Activated CD8-positive, alpha-beta memory T cell treated with anti-CD3 and anti-CD28 coated beads, Interleukin-2, amount 10 ng/mL, durations not matched to agents 7 days and 5 days (primary cell): Measurements from ENCODE around the gene EPHB1. TPM values are rescaled to one million over a fixed set of nuclear protein-coding genes. Genes with fewer than 3 reads are reported as not detected.

ENCODE experiments used
- ATAC-seq: fragments of 150-1000 bp; cut with Tn5 transposase; one replicate; pipeline ENCODE4 v1.10.0; 2021; ENCODE audit warnings: moderate library complexity
- CTCF ChIA-PET: fragments of 350-600 bp; sonication (Branson Sonifier 250); formaldehyde crosslinking; loops from one replicate; lab custom pipeline; 2021; ENCODE audit warnings: antibody characterized with exemption; lab: Charles Lee
- DNase-seq: peaks from one replicate; pipeline ENCODE4 v3.0.0-alpha.2; 2020
- H3K27ac Mint-ChIP-seq: one replicate; pipeline ENCODE4 v1.8.0; 2021; ENCODE audit warnings: mild to moderate bottlenecking, mixed read lengths
- H3K27me3 Mint-ChIP-seq: one replicate; pipeline ENCODE4 v1.8.0; 2021; ENCODE audit warnings: mixed read lengths
- H3K36me3 Mint-ChIP-seq: one replicate; pipeline ENCODE4 v1.8.0; 2021; ENCODE audit warnings: mild to moderate bottlenecking, mixed read lengths
- H3K4me1 Mint-ChIP-seq: one replicate; pipeline ENCODE4 v1.8.0; 2021; ENCODE audit warnings: mixed read lengths
- H3K4me3 Mint-ChIP-seq: one replicate; pipeline ENCODE4 v1.8.0; 2021; ENCODE audit warnings: mild to moderate bottlenecking, moderate library complexity, mixed read lengths
- H3K9me3 Mint-ChIP-seq: one replicate; pipeline ENCODE4 v1.8.0; 2022; ENCODE audit warnings: low read depth, mixed read lengths
- total RNA-seq, 2 experiments: library from RNA; stranded (reverse); gene quantifications; one replicate each; pipeline ENCODE4 v1.2.3, GENCODE V29; 2021

EPHB1 gene
- total RNA-seq, 2 experiments from 2014 or later = 0.35 to 2.2 TPM

- Mint-ChIP-seq H3K27me3 (peaks cover 31% of the 10 kb centered on the region), H3K36me3 (no peaks in the 10 kb centered on the region), H3K4me1 (no peaks in the 10 kb centered on the region), H3K27ac (no peak overlapping the region), H3K9me3 (no peaks in the 10 kb centered on the region), H3K4me3 (no peak overlapping the region)
- DNase-seq (no peak), ATAC-seq (no peak)
- CTCF ChIA-PET = no interaction called here
Measured at GRCh38 chr3:134892326-134892725, 97.3 kb downstream of the EPHB1 start.

GRCh38 chr3:134892761-134893160, 97.7 kb downstream of the EPHB1 start:
- Mint-ChIP-seq H3K9me3 (no peaks in the 10 kb centered on the region), H3K4me1 (no peaks in the 10 kb centered on the region), H3K4me3 (no peak overlapping the region), H3K27me3 (peaks cover 28% of the 10 kb centered on the region), H3K36me3 (no peaks in the 10 kb centered on the region), H3K27ac (no peak overlapping the region)
- ATAC-seq (no peak), DNase-seq (no peak)
- CTCF ChIA-PET = no interaction called here

- H3K27ac Mint-ChIP-seq = no peak overlapping the region
- H3K4me1 Mint-ChIP-seq = no peaks in the 10 kb centered on the region
- CTCF ChIA-PET = no interaction called here
- H3K36me3 Mint-ChIP-seq = no peaks in the 10 kb centered on the region
- peaks cover 35% of the 10 kb centered on the region for H3K27me3 Mint-ChIP-seq
- ATAC-seq = no peak
- H3K4me3 Mint-ChIP-seq = no peak overlapping the region
- DNase-seq = no peak
- H3K9me3 Mint-ChIP-seq = no peaks in the 10 kb centered on the region
Measured at GRCh38 chr3:134894533-134894932, 99.5 kb downstream of the EPHB1 start.

GRCh38 chr3:134895181-134895580, 100.1 kb downstream of the EPHB1 start:
- H3K4me1 Mint-ChIP-seq = no peaks in the 10 kb centered on the region
- CTCF ChIA-PET = interaction anchor here (0.8 kb wide), 1 partner anchor 100 kb away, joined by 3 read pairs; the partner anchor contains the start of gene EPHB1
- ATAC-seq = no peak
- peaks cover 37% of the 10 kb centered on the region for H3K27me3 Mint-ChIP-seq
- H3K36me3 Mint-ChIP-seq = no peaks in the 10 kb centered on the region
- H3K9me3 Mint-ChIP-seq = no peaks in the 10 kb centered on the region
- H3K27ac Mint-ChIP-seq = no peak overlapping the region
- DNase-seq = no peak
- H3K4me3 Mint-ChIP-seq = no peak overlapping the region

- CTCF ChIA-PET = interaction anchor here (0.8 kb wide), 1 partner anchor 101 kb away, joined by 3 read pairs; the partner anchor contains the start of gene EPHB1
- H3K4me1 Mint-ChIP-seq = no peaks in the 10 kb centered on the region
Measured at GRCh38 chr3:134896141-134896540, 101.1 kb downstream of the EPHB1 start.

GRCh38 chr3:134896696-134897095, 101.6 kb downstream of the EPHB1 start:
- Mint-ChIP-seq H3K36me3 (no peaks in the 10 kb centered on the region), H3K9me3 (no peaks in the 10 kb centered on the region), H3K27ac (no peak overlapping the region), H3K4me1 (no peaks in the 10 kb centered on the region), H3K4me3 (no peak overlapping the region), H3K27me3 (peaks cover 47% of the 10 kb centered on the region)
- DNase-seq = no peak
- CTCF ChIA-PET = no interaction called here
- no peak for ATAC-seq

More at GRCh38 chr3:134896141-134896540, 101.1 kb downstream of the EPHB1 start:
- no peak for DNase-seq
- Mint-ChIP-seq H3K36me3 (no peaks in the 10 kb centered on the region), H3K4me3 (no peak overlapping the region), H3K9me3 (no peaks in the 10 kb centered on the region), H3K27ac (no peak overlapping the region), H3K27me3 (peaks cover 43% of the 10 kb centered on the region)
- no peak for ATAC-seq

GRCh38 chr3:134897391-134898141, 102.5 kb downstream of the EPHB1 start:
- CTCF ChIA-PET = no interaction called here
- DNase-seq = no peak
- ATAC-seq = no peak
- Mint-ChIP-seq H3K36me3 (no peaks in the 10 kb centered on the region), H3K27me3 (peaks cover 54% of the 10 kb centered on the region), H3K4me1 (no peaks in the 10 kb centered on the region), H3K27ac (no peak overlapping the region), H3K4me3 (no peak overlapping the region), H3K9me3 (no peaks in the 10 kb centered on the region)

- ATAC-seq (no peak), DNase-seq (no peak)
- Mint-ChIP-seq H3K4me3 (no peak overlapping the region), H3K4me1 (no peaks in the 10 kb centered on the region), H3K27me3 (peaks cover 54% of the 10 kb centered on the region), H3K9me3 (no peaks in the 10 kb centered on the region), H3K36me3 (no peaks in the 10 kb centered on the region), H3K27ac (no peak overlapping the region)
- CTCF ChIA-PET = no interaction called here
Measured at GRCh38 chr3:134898181-134898754, 103.2 kb downstream of the EPHB1 start.

- ATAC-seq = no peak
- H3K4me1 Mint-ChIP-seq = peaks cover 14% of the 10 kb centered on the region
- CTCF ChIA-PET = no interaction called here
Measured at GRCh38 chr3:134899786-134900185, 104.7 kb downstream of the EPHB1 start.

GRCh38 chr3:134900482-134900881, 105.4 kb downstream of the EPHB1 start:
- Mint-ChIP-seq H3K27me3 (peaks cover 53% of the 10 kb centered on the region), H3K36me3 (no peaks in the 10 kb centered on the region), H3K4me3 (no peak overlapping the region), H3K4me1 (peaks cover 16% of the 10 kb centered on the region), H3K9me3 (no peaks in the 10 kb centered on the region), H3K27ac (no peak overlapping the region)
- CTCF ChIA-PET = no interaction called here
- no peak for DNase-seq
- no peak for ATAC-seq

More at GRCh38 chr3:134899786-134900185, 104.7 kb downstream of the EPHB1 start:
- no peak overlapping the region for H3K4me3 Mint-ChIP-seq
- H3K27ac Mint-ChIP-seq = no peak overlapping the region
- peaks cover 51% of the 10 kb centered on the region for H3K27me3 Mint-ChIP-seq
- no peaks in the 10 kb centered on the region for H3K9me3 Mint-ChIP-seq
- H3K36me3 Mint-ChIP-seq = no peaks in the 10 kb centered on the region
- no peak for DNase-seq

GRCh38 chr3:134901461-134901860, 106.4 kb downstream of the EPHB1 start:
- H3K36me3 Mint-ChIP-seq = no peaks in the 10 kb centered on the region
- DNase-seq = no peak
- no peak overlapping the region for H3K4me3 Mint-ChIP-seq
- H3K4me1 Mint-ChIP-seq = peaks cover 18% of the 10 kb centered on the region
- ATAC-seq = no peak
- CTCF ChIA-PET = no interaction called here
- H3K27ac Mint-ChIP-seq = no peak overlapping the region
- H3K9me3 Mint-ChIP-seq = no peaks in the 10 kb centered on the region
- H3K27me3 Mint-ChIP-seq = peaks cover 55% of the 10 kb centered on the region

- Mint-ChIP-seq H3K4me1 (peaks cover 18% of the 10 kb centered on the region), H3K27me3 (peaks cover 52% of the 10 kb centered on the region), H3K4me3 (peak overlapping the region; percentile 9), H3K9me3 (no peaks in the 10 kb centered on the region), H3K27ac (no peak overlapping the region), H3K36me3 (no peaks in the 10 kb centered on the region)
- ATAC-seq (peak; percentile 23), DNase-seq (no peak)
- CTCF ChIA-PET = no interaction called here
Measured at GRCh38 chr3:134903837-134904236, 108.8 kb downstream of the EPHB1 start.

- H3K4me1 Mint-ChIP-seq = peaks cover 18% of the 10 kb centered on the region
- no peaks in the 10 kb centered on the region for H3K36me3 Mint-ChIP-seq
- DNase-seq (peak; percentile 78), ATAC-seq (peak; percentile 63)
- peak overlapping the region; percentile 9 for H3K4me3 Mint-ChIP-seq
- H3K27me3 Mint-ChIP-seq = peaks cover 49% of the 10 kb centered on the region
- CTCF ChIA-PET = no interaction called here
- H3K9me3 Mint-ChIP-seq = no peaks in the 10 kb centered on the region
- peak overlapping the region; percentile 58 for H3K27ac Mint-ChIP-seq
Measured at GRCh38 chr3:134904241-134904771, 109.2 kb downstream of the EPHB1 start.
